Measurements from ENCODE around the gene ELOVL2. TPM values are rescaled to one million over a fixed set of nuclear protein-coding genes. Genes with fewer than 3 reads are reported as not detected.

Gene ELOVL2
- total RNA-seq, 1 donor from 2014 or later, result 0.23 TPM

GRCh38 chr6:11085758-11086435 is 41.8 kb upstream of the ELOVL2 start:
- no peak overlapping the region for H3K4me3 ChIP-seq
- H3K27me3 ChIP-seq, result no peaks in the 10 kb centered on the region
- DNase-seq, result no peak
- no peak for TF ChIP-seq CTCF (IDR thresholded peaks at IDR 0.05)
- intact Hi-C loops (cut with DNase I), result no loop called here
- ATAC-seq, result no peak
- H3K9me3 ChIP-seq, result no peaks in the 10 kb centered on the region
- H3K27ac ChIP-seq, result no peak overlapping the region
- H3K4me1 ChIP-seq, result no peaks in the 10 kb centered on the region
- no peaks in the 10 kb centered on the region for H3K36me3 ChIP-seq

- no peak overlapping the region for H3K4me3 ChIP-seq
- intact Hi-C loops (cut with DNase I), result no loop called here
Measured at GRCh38 chr6:11083956-11084355, 39.9 kb upstream of the ELOVL2 start.

GRCh38 chr6:11083491-11083890 is 39.4 kb upstream of the ELOVL2 start:
- Histone ChIP-seq H3K4me3 (no peak overlapping the region), H3K27me3 (no peaks in the 10 kb centered on the region), H3K27ac (no peak overlapping the region), H3K4me1 (no peaks in the 10 kb centered on the region), H3K36me3 (no peaks in the 10 kb centered on the region), H3K9me3 (no peaks in the 10 kb centered on the region)
- TF ChIP-seq CTCF (IDR thresholded peaks at IDR 0.05), result no peak
- DNase-seq (no peak), ATAC-seq (no peak)
- intact Hi-C loops (cut with DNase I), result no loop called here

More at GRCh38 chr6:11083956-11084355, 39.9 kb upstream of the ELOVL2 start:
- no peaks in the 10 kb centered on the region for H3K4me1 ChIP-seq
- TF ChIP-seq CTCF (IDR thresholded peaks at IDR 0.05), result no peak
- no peak overlapping the region for H3K27ac ChIP-seq
- DNase-seq (no peak), ATAC-seq (no peak)
- no peaks in the 10 kb centered on the region for H3K36me3 ChIP-seq
- no peaks in the 10 kb centered on the region for H3K9me3 ChIP-seq
- no peaks in the 10 kb centered on the region for H3K27me3 ChIP-seq

- Histone ChIP-seq H3K27ac (no peak overlapping the region), H3K9me3 (no peaks in the 10 kb centered on the region), H3K36me3 (no peaks in the 10 kb centered on the region), H3K4me3 (no peak overlapping the region), H3K27me3 (no peaks in the 10 kb centered on the region), H3K4me1 (no peaks in the 10 kb centered on the region)
- intact Hi-C loops (cut with DNase I), result no loop called here
- no peak for TF ChIP-seq CTCF (IDR thresholded peaks at IDR 0.05)
- ATAC-seq (no peak), DNase-seq (no peak)
Measured at GRCh38 chr6:11080296-11080695, 36.2 kb upstream of the ELOVL2 start.

GRCh38 chr6:11078266-11078665 is 34.2 kb upstream of the ELOVL2 start:
- no peaks in the 10 kb centered on the region for H3K27me3 ChIP-seq
- no peak for ATAC-seq

More at GRCh38 chr6:11078266-11078665, 34.2 kb upstream of the ELOVL2 start:
- no peaks in the 10 kb centered on the region for H3K36me3 ChIP-seq
- no peaks in the 10 kb centered on the region for H3K4me1 ChIP-seq
- no peak for TF ChIP-seq CTCF (IDR thresholded peaks at IDR 0.05)
- H3K27ac ChIP-seq, result no peak overlapping the region
- no peak for DNase-seq
- intact Hi-C loops (cut with DNase I), result no loop called here
- H3K4me3 ChIP-seq, result no peak overlapping the region
- no peaks in the 10 kb centered on the region for H3K9me3 ChIP-seq

Data from upper lobe of right lung (tissue), 1 donor.